Adrenal gland (tissue), 5 donors: ENCODE results near the gene SWT1.

Experiments used
- POLR2A ChIP-seq, 2 donors: fragments of 450-650 bp; IDR thresholded peaks; one replicate each; pipeline ENCODE4 v1.6.1; 2017; ENCODE audit warnings: antibody characterized with exemption in 2 of 2, mild to moderate bottlenecking in 2 of 2, moderate library complexity in 1 of 2
- TF ChIP-seq, protein P1 (sequence below), 6 experiments: fragments of 450-650 bp in 4 of 6; fragments of 200-600 bp in 2 of 6; sonication (generic) in 1 of 6; IDR thresholded peaks; 1 replicate in 5 of 6; 2 replicates in 1 of 6; pipeline versions ENCODE4 v1.5.1 to v1.8.0; 2016 to 2021; ENCODE audit warnings: antibody characterized with exemption in 6 of 6, mild to moderate bottlenecking in 2 of 6, moderate library complexity in 1 of 6
- donor health status: DM: no; HTN: no; CAD: no.

DNA sequence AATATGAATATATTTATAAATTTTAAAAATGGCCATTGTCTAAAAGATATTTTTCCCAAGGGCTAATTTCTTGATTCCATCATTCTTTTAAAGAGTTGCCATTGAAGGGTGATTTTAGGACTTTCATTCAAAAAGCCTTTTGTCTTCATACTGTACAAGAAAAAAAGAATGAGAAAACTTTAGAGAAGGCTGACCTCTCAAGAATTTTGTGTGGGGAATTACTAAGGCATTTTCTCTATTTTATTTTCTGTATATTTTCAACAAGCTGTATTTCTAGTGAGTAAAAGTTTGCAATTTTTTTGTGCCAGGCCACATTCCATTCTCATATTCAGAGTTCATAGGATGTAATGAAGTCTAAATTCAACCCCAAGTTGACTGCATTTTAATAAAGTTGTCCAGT is 110.7 kb downstream of the SWT1 start:
- TF ChIP-seq, protein P1, sequence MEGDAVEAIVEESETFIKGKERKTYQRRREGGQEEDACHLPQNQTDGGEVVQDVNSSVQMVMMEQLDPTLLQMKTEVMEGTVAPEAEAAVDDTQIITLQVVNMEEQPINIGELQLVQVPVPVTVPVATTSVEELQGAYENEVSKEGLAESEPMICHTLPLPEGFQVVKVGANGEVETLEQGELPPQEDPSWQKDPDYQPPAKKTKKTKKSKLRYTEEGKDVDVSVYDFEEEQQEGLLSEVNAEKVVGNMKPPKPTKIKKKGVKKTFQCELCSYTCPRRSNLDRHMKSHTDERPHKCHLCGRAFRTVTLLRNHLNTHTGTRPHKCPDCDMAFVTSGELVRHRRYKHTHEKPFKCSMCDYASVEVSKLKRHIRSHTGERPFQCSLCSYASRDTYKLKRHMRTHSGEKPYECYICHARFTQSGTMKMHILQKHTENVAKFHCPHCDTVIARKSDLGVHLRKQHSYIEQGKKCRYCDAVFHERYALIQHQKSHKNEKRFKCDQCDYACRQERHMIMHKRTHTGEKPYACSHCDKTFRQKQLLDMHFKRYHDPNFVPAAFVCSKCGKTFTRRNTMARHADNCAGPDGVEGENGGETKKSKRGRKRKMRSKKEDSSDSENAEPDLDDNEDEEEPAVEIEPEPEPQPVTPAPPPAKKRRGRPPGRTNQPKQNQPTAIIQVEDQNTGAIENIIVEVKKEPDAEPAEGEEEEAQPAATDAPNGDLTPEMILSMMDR (IDR thresholded peaks at IDR 0.05): no peak
- no peak for TF ChIP-seq POLR2A (IDR thresholded peaks at IDR 0.05)
